NCI-H2227 (cell line): ENCODE measurements around the gene EFCAB3.
A peak's percentile ranks its signal among the peaks of the same experiment; 100 is the strongest.
"Not testable (repeated sequence)": the region's sequence is repeated elsewhere in the genome, so short reads cannot be mapped to it uniquely, and the experiment has no call there.

Source experiments
- DNase-seq: peaks from one replicate; lab custom pipeline; 2025; ENCODE audit not compliant: unreplicated experiment; lab: John Stamatoyannopoulos, UW

EFCAB3 gene

DNA sequence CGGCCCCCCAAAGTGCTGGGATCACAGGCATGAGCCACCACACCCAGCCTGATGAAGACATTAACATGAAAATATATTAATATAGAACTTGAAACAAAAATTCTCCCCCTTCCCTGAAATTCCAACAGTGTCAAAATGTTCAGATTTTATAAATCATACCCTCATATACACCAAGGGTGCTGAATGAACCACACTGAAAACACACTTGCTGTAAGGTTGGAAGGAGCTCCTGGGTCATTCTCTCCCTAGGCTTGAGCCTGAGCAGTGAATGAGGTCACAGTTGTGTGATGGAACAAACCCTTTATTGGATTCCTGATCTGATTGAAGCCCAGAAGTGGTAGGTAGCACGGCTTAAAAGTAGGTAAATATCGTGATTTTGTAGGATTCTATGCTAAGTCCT, at the start of gene EFCAB3:
Gene EFCAB3 (plus strand): TSS at position 301 of the 400 bp plus-strand sequence. CDS start 2,427 bp downstream, outside the sequence.
- no peak for DNase-seq

- DNase-seq: no peak
Observed at GRCh38 chr17:62336527-62336926, 43.8 kb upstream of the EFCAB3 start.

DNA sequence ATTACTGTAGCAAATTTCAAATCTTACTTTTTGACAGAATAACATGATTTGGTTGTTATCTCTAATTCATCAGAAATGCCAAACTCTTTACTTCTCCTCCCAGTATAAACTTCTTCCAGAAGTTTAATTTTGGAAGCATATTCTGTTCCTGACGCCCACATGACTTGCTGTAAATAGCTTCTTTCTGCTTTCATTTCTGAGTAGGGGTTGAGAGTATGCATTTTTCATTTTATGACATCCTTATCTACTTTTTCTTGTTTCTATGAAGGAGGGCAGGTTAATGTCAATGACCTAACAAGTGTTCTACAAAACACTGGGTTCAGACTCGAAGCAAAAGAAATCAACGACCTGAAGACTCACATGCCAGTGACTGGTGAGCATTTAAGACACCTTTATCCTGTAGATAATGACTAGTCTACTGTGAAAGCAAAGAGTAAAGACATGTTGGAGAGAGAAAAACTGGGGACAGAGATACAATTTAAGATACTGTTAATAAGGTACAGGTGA, 36.5 kb upstream of the EFCAB3 start:
- DNase-seq: no peak

- DNase-seq: no peak
Observed at GRCh38 chr17:62351176-62351575, 29.2 kb upstream of the EFCAB3 start.

DNA sequence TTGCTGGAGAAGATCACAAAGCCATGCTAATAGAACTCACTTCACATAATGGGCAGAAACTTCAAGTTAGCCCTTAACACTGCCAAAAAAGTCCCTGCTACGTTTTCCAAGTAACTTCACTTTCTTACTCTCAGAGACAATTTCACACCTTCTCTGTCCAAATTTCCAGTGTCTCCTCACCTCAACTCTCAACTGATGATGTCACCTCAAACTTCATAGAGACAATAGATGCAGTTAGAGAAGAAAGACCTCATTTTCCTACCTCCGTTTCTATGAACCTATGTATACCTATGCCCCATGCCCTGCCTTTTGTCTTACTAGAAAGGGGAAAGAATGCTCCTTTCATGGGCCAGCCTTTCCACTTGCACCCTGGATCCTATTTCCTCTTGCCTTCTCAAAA, 14.2 kb upstream of the EFCAB3 start:
- no peak for DNase-seq

- no peak for DNase-seq
Observed at GRCh38 chr17:62381561-62381960, 1.2 kb downstream of the EFCAB3 start.

GRCh38 chr17:62388856-62389255, 8.5 kb downstream of the EFCAB3 start:
- no peak for DNase-seq

DNA sequence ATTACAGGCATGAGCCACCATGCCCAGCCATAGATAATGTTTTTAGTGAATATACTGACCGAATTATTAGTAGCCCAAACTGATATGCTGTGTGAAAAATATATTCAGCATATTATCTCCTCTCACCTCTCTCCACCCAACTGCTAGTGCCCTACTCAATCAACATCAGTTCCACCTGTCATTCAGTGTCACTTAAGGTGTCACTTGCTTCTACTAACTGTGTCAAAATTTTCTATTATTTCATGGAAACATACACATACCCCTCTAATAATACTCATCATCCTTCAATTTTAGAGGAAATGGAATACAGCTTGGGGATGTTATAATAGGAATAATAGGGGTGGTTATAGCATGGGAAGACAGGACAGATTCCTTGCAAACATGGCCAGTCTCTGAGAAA, 12.6 kb downstream of the EFCAB3 start:
- DNase-seq: no peak

DNA sequence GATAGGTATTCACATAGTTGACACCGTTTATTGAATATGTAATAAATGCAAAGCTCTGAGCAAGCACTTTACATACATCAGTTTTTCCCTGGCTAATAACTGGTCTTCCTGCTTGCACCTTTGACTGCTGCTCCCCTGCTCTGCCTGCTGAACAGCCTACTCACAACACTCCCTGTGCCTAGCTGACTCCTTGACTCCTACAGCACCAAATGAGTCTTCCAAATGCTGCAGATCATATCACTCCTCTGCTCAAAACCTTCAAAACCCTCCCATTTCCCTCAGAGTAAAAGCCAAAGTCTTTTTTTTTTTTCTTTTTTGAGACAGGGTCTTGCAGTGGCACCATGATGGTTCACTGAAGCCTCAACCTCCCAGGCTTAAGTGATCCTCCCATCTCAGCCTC, 18.5 kb downstream of the EFCAB3 start:
- no peak for DNase-seq

DNA sequence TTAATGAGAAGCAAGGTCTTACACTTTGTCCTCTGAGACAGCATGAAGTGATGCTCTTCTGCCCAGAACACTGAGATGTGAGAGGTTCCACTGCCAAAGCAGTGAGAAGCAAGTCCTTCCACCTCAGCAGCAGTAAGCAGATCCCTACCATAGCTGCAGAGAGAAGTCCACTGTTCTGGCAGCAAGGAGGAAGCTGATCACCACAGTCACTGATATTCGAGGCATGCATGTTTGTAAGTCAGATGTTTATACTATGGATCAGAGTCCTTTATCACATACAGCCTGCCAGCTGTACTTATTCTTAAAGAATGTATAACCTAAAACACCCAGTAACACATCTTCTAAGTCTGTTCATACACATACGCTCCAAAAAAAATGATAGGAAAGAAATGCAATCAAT, 25.1 kb downstream of the EFCAB3 start:
- no peak for DNase-seq

DNA sequence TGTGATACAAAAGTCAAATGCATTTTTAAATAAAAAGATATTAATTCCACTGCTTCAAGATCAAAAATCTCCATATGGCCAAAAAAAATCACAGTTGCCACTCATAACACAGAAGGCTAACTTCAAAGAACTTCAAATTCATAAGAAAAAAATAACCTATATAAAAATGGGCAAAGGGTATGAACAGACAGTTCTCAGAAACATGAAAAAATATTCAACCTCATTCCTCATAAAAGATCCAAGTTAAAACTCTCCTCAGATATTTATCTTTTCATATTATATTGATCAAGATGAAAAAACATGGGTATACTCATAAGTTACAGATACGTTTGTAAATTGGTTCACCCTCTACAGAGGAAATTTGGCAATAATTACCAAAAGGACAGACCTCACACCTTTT, 32.7 kb downstream of the EFCAB3 start:
- DNase-seq: not testable (repeated sequence)

DNA sequence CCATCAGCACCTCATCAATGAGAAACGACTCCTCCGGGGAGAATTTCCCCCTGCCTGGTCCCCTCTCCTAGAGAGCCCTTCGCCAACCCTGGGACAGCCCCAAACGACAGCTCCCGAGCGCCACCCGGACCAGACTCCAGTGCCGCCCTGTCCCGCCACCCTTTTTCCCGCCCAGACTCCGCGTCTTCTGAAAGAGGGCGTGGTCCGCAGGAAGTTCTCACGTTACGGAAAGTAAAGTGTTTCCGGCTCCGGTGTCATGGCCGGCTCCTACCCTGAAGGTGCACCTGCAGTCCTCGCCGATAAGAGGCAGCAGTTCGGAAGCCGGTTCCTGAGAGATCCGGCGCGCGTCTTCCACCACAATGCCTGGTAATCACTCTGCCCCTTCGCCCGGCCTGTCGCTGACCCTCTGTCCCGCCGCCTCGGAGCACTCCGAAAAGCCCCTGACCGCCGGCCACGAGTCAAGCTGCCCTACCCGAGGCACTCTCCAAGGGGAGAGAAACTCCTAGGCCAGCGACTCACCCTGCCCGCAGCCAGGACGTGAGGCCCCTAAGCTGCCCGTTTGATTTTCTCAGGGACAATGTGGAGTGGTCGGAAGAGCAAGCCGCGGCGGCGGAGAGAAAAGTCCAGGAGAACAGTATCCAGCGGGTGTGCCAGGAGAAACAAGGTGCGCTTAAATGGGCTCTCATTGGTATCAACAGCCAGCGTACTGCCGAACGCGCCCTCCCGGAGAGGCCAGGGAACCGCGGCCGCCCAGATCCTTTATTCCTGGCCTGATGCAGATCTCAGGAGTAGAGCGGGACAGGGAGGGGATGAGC, 43.5 kb downstream of the EFCAB3 start, which contains the start of gene METTL2A:
Gene METTL2A (plus strand): TSS at position 251 of the 815 bp plus-strand sequence. CDS start 6 bp downstream, at position 257.
- peak; percentile 96 for DNase-seq

- DNase-seq: not testable (repeated sequence)
Observed at GRCh38 chr17:62426214-62426613, 45.9 kb downstream of the EFCAB3 start.

DNA sequence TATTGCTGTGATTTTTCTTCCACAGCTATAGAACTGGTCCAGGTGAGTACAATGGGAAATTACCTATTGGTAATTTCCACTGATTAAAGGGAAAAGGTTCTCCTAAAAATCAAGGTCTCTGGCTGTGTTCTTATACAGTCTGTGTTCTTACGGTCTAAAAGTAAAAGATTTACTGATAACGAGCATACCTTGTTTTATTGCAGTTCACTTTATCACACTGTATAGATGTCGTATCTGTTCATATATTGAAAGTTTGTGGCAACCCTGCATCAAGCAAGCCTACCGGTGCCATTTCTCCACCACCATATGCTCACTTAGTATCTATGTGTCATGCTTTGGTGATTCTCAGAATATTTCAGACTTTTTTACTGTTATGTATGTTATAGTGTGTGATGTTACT, 54.9 kb downstream of the EFCAB3 start:
- DNase-seq: not testable (repeated sequence)

GRCh38 chr17:62441181-62441580, 60.8 kb downstream of the EFCAB3 start:
- not testable (repeated sequence) for DNase-seq

DNA sequence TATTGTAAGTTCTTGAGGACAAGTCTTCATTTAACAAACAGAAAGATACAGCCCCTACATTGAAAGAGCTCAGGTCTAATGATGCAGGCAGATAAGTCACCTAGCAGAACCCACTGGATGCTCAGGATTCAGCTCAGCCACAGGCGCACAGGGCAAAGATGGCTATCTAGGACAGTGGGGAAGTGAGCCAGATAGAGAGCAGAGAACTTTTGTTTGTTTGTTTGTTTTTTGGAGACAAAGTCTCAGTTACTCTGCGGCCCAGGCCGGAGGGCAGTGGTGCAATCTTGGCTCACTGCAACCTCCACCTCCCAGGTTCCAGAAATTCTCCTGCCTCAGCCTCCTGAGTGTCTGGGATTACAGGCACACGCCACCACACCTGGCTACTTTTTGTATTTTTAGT, 63.7 kb downstream of the EFCAB3 start:
- DNase-seq: no peak

- DNase-seq: not testable (repeated sequence)
Observed at GRCh38 chr17:62445791-62446190, 65.4 kb downstream of the EFCAB3 start.

DNA sequence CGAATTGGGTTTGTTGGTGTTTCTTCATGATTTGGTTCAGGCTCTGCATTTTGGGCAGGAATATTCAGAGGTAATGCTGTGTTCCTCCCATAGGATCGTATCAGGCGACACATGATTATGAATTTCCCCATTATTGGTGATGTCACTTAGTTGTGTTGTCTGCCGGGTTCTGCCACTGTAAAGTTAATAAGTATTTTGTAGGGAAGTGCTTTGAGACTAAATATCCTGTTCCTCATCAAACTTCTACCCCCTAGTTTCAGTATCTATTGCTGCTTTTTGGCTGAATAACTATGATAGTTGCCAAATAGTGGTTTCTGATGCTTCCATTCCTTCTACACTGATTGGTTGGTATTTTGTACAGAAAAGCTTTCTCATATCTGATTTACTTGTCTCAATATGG, 71.8 kb downstream of the EFCAB3 start:
- not testable (repeated sequence) for DNase-seq

DNA sequence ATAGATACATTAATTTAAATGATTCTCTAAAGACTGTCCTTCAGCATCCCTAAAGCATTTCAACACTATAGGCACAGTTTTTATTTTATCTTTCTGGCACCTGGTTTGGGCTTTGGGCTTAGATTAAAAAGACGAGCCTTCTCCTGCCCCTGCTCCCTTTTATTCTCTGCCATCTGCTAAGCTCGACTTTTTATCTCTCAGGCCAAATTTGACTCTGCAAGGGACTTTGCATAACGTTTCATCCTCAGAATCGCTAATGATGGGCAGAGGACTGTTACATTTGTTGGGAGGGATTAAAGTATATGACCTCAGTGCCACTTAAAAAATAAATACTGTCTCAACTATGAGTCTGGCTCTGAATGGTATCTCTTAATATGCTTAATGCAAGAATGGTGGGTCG, 72.7 kb downstream of the EFCAB3 start:
- not testable (repeated sequence) for DNase-seq

GRCh38 chr17:62453656-62454055, 73.3 kb downstream of the EFCAB3 start:
- DNase-seq: not testable (repeated sequence)

- DNase-seq: not testable (repeated sequence)
Observed at GRCh38 chr17:62454111-62454510, 73.8 kb downstream of the EFCAB3 start.

GRCh38 chr17:62456016-62456415, 75.7 kb downstream of the EFCAB3 start:
- no peak for DNase-seq
